ENCODE data around the gene CRIM1. TPM values are rescaled to one million over a fixed set of nuclear protein-coding genes. Genes with fewer than 3 reads are reported as not detected.

Gene CRIM1
- total RNA-seq, 1 experiment from 2014 or later: 27.6 TPM

DNA sequence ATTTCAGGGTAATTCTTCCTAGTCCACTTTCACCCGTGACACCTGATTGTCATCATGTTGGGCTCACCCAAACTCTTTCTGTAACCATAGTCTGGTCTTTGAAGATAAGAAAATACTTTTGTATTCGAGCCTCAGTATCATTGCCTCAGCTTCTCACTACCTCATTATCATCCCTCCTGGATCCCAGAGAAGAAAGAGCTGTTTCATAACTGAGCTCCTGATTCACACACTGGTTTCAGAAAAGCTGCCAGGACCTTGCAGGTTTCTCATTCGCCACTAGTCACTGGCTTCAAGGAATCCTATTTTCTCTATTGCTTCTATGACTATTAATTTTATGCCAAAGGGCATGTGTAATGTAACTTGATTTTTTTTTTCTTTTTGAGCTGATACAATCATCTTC, 2.9 kb upstream of the CRIM1 start:
- TF ChIP-seq, protein P1, sequence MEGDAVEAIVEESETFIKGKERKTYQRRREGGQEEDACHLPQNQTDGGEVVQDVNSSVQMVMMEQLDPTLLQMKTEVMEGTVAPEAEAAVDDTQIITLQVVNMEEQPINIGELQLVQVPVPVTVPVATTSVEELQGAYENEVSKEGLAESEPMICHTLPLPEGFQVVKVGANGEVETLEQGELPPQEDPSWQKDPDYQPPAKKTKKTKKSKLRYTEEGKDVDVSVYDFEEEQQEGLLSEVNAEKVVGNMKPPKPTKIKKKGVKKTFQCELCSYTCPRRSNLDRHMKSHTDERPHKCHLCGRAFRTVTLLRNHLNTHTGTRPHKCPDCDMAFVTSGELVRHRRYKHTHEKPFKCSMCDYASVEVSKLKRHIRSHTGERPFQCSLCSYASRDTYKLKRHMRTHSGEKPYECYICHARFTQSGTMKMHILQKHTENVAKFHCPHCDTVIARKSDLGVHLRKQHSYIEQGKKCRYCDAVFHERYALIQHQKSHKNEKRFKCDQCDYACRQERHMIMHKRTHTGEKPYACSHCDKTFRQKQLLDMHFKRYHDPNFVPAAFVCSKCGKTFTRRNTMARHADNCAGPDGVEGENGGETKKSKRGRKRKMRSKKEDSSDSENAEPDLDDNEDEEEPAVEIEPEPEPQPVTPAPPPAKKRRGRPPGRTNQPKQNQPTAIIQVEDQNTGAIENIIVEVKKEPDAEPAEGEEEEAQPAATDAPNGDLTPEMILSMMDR (conservative IDR thresholded peaks at IDR 0.05): no peak; the same call in 2 of the 3 replicates
- Histone ChIP-seq H3K18ac (ENCODE audit: insufficient read length, low read depth, low read length) (no peak overlapping the region), H3K4me2 (ENCODE audit: insufficient read depth, insufficient read length, low read length) (no peak overlapping the region), H2BK12ac (ENCODE audit: insufficient read length, low read depth, low read length) (no peak overlapping the region), H3K79me1 (ENCODE audit: insufficient read depth, low read depth, low read length, poor library complexity, severe bottlenecking) (no peaks in the 10 kb centered on the region), H3K79me2 (ENCODE audit: insufficient read depth, low read length) (peaks cover 6% of the 10 kb centered on the region; the same call in 1 of the 2 replicates), H2BK120ac (ENCODE audit: low read depth, low read length, poor library complexity, severe bottlenecking) (no peak overlapping the region), H3T11ph (ENCODE audit: low read length) (no peak overlapping the region), H2BK5ac (ENCODE audit: insufficient read length, low read length) (no peak overlapping the region), H3K9me3 (ENCODE audit: control insufficient read depth, low read depth, low read length) (no peaks in the 10 kb centered on the region), H4K8ac (replicated peaks; ENCODE audit: insufficient read length, low read depth, low read length) (no peak overlapping the region), H2BK15ac (ENCODE audit: low read depth, low read length) (no peak overlapping the region), H3K27me3 (ENCODE audit: insufficient read depth, low read length) (peaks cover 3% of the 10 kb centered on the region; the same call in 1 of the 2 replicates), H3K9ac (ENCODE audit: extremely low read depth, insufficient read length, low read length) (no peak overlapping the region), H3K4me1 (ENCODE audit: insufficient read depth, low read length) (peaks cover 8% of the 10 kb centered on the region; the same call in 1 of the 2 replicates), H4K20me1 (ENCODE audit: control insufficient read depth, insufficient read depth, insufficient read length) (no peaks in the 10 kb centered on the region), H3K27ac (ENCODE audit: insufficient read length, low read depth, low read length) (no peak overlapping the region), H4K91ac (ENCODE audit: insufficient read length, low read depth, low read length) (no peak overlapping the region), H2AFZ (ENCODE audit: low read length) (no peak overlapping the region), H4K5ac (ENCODE audit: insufficient read length, low read depth, low read length) (no peak overlapping the region), H3K14ac (ENCODE audit: insufficient read depth, low read length) (no peak overlapping the region), H2AK5ac (ENCODE audit: insufficient read length, low read length) (no peak overlapping the region), H3K23me2 (ENCODE audit: insufficient read length, low read depth, low read length, poor library complexity, severe bottlenecking) (peaks cover 16% of the 10 kb centered on the region), H3K56ac (ENCODE audit: insufficient read length, low read depth, low read length) (no peak overlapping the region), H3K4ac (ENCODE audit: low read depth, low read length) (no peak overlapping the region), H3K23ac (ENCODE audit: insufficient read length, low read depth, low read length) (no peak overlapping the region), H2BK20ac (ENCODE audit: low read depth, low read length, poor library complexity, severe bottlenecking) (no peak overlapping the region)
- Mint-ChIP-seq H3K27me3 (ENCODE audit: low read depth) (peaks cover 17% of the 10 kb centered on the region), H3K9me3 (peaks cover 0 to 2% of the 10 kb centered on the region in 2 experiments; a peak in 2 of 5 replicates), H3K4me3 (no peak overlapping the region), H3K4me1 (peaks cover 27 to 30% of the 10 kb centered on the region in 2 experiments), H3K36me3 (ENCODE audit: insufficient read depth in 1 of 3, low read depth in 3 of 3) (no peaks in the 10 kb centered on the region; a peak in 2 of 7 replicates), H3K27ac (no peak overlapping the region)
- no peak for DNase-seq
- WGBS (ENCODE audit: extremely low coverage, insufficient read length, low lambda C conversion rate): no CpG with 5 or more reads among the region's 3 CpGs
